H9 (cell line): ENCODE data around the gene NHSL1. TPM values are rescaled to one million over a fixed set of nuclear protein-coding genes. Genes with fewer than 3 reads are reported as not detected.

Experiments used
- DNase-seq: peaks from one replicate; pipeline ENCODE4 v3.0.0-alpha.2; 2017
- H2AFZ ChIP-seq: one replicate; pipeline ENCODE4 v1.6.1; 2013; ENCODE audit warnings: mild to moderate bottlenecking, low read length, control low read depth, moderate library complexity
- H2AK5ac ChIP-seq: 2 replicates; pipeline ENCODE4 v1.6.1; 2013; ENCODE audit warnings: low read length, control low read depth, mixed read lengths; ENCODE audit not compliant: insufficient read length
- H2BK120ac ChIP-seq: one replicate; pipeline ENCODE4 v1.6.1; 2013; ENCODE audit warnings: low read depth, mild to moderate bottlenecking, low read length, control low read depth, inconsistent platforms; ENCODE audit not compliant: poor library complexity, severe bottlenecking
- H2BK12ac ChIP-seq: 2 replicates; pipeline ENCODE4 v1.6.1; 2013; ENCODE audit warnings: low read length, control low read depth, mixed read lengths, low read depth; ENCODE audit not compliant: insufficient read length
- H2BK15ac ChIP-seq: 2 replicates; pipeline ENCODE4 v1.6.1; 2013; ENCODE audit warnings: low read depth, low read length, control low read depth
- H2BK20ac ChIP-seq: one replicate; pipeline ENCODE4 v1.6.1; 2013; ENCODE audit warnings: low read depth, mild to moderate bottlenecking, low read length, control low read depth, inconsistent platforms; ENCODE audit not compliant: poor library complexity, severe bottlenecking
- H2BK5ac ChIP-seq: 2 replicates; pipeline ENCODE4 v1.6.1; 2013; ENCODE audit warnings: low read length, control low read depth, mixed read lengths; ENCODE audit not compliant: insufficient read length
- H3K14ac ChIP-seq: 2 replicates; pipeline ENCODE4 v1.6.1; 2013; ENCODE audit warnings: low read length, control low read depth; ENCODE audit not compliant: insufficient read depth
- H3K18ac ChIP-seq: 2 replicates; pipeline ENCODE4 v1.6.1; 2013; ENCODE audit warnings: low read depth, mild to moderate bottlenecking, mixed read lengths, low read length, control low read depth; ENCODE audit not compliant: insufficient read length
- H3K23ac ChIP-seq: 2 replicates; pipeline ENCODE4 v1.6.1; 2013; ENCODE audit warnings: low read length, control low read depth, mixed read lengths, low read depth; ENCODE audit not compliant: insufficient read length
- H3K23me2 ChIP-seq: 2 replicates; pipeline ENCODE4 v1.6.1; 2013; ENCODE audit warnings: low read depth, mild to moderate bottlenecking, mixed read lengths, low read length, control low read depth; ENCODE audit not compliant: insufficient read length, poor library complexity, severe bottlenecking
- H3K27ac ChIP-seq: 2 replicates; pipeline ENCODE4 v1.5.1; 2013; ENCODE audit warnings: low read length, control low read depth, mixed read lengths, low read depth; ENCODE audit not compliant: insufficient read length
- H3K27me3 ChIP-seq: 2 replicates; pipeline ENCODE4 v1.6.1; 2013; ENCODE audit warnings: low read length, control low read depth, inconsistent platforms; ENCODE audit not compliant: insufficient read depth
- H3K4ac ChIP-seq: 2 replicates; pipeline ENCODE4 v1.6.1; 2013; ENCODE audit warnings: low read depth, mild to moderate bottlenecking, control low read depth, inconsistent platforms, low read length, moderate library complexity
- H3K4me1 ChIP-seq: 2 replicates; pipeline ENCODE4 v1.6.1; 2013; ENCODE audit warnings: low read length, control low read depth, inconsistent platforms; ENCODE audit not compliant: insufficient read depth
- H3K4me2 ChIP-seq: 2 replicates; pipeline ENCODE4 v1.6.1; 2013; ENCODE audit warnings: low read length, control low read depth, mixed read lengths; ENCODE audit not compliant: insufficient read length, insufficient read depth
- H3K56ac ChIP-seq: 2 replicates; pipeline ENCODE4 v1.6.1; 2013; ENCODE audit warnings: low read depth, mild to moderate bottlenecking, mixed read lengths, low read length, control low read depth; ENCODE audit not compliant: insufficient read length
- H3K79me1 ChIP-seq: 2 replicates; pipeline ENCODE4 v1.6.1; 2013; ENCODE audit warnings: low read depth, mild to moderate bottlenecking, moderate library complexity, low read length, control low read depth, inconsistent platforms; ENCODE audit not compliant: insufficient read depth, poor library complexity, severe bottlenecking
- H3K79me2 ChIP-seq: 2 replicates; pipeline ENCODE4 v1.6.1; 2013; ENCODE audit warnings: low read length, control low read depth, inconsistent platforms; ENCODE audit not compliant: insufficient read depth
- H3K9ac ChIP-seq: 2 replicates; pipeline ENCODE4 v1.6.1; 2013; ENCODE audit warnings: low read length, control low read depth, mixed read lengths; ENCODE audit not compliant: insufficient read length; ENCODE audit errors: extremely low read depth
- H3K9me3 ChIP-seq: one replicate; pipeline ENCODE4 v1.6.1; 2013; ENCODE audit warnings: low read depth, low read length, inconsistent platforms; ENCODE audit not compliant: control insufficient read depth
- H3T11ph ChIP-seq: one replicate; pipeline ENCODE4 v1.6.1; 2013; ENCODE audit warnings: mild to moderate bottlenecking, low read length, control low read depth, inconsistent platforms
- H4K20me1 ChIP-seq: one replicate; pipeline ENCODE4 v1.6.1; 2013; ENCODE audit not compliant: control insufficient read depth, insufficient read length, insufficient read depth
- H4K5ac ChIP-seq: 2 replicates; pipeline ENCODE4 v1.6.1; 2013; ENCODE audit warnings: low read depth, mild to moderate bottlenecking, mixed read lengths, low read length, control low read depth; ENCODE audit not compliant: insufficient read length
- H4K8ac ChIP-seq: replicated peaks from 2 replicates; pipeline ENCODE4 v1.6.1; 2013; ENCODE audit warnings: low read length, control low read depth, mixed read lengths, low read depth; ENCODE audit not compliant: insufficient read length
- H4K91ac ChIP-seq: 2 replicates; pipeline ENCODE4 v1.6.1; 2013; ENCODE audit warnings: low read depth, mild to moderate bottlenecking, moderate library complexity, mixed read lengths, low read length, control low read depth; ENCODE audit not compliant: insufficient read length
- H3K27ac Mint-ChIP-seq, 3 experiments: 2 replicates in 2 of 3; 3 replicates in 1 of 3; pipeline ENCODE4 v1.8.0; 2020 to 2021; ENCODE audit warnings: mixed read lengths in 3 of 3, mild to moderate bottlenecking in 1 of 3, moderate library complexity in 1 of 3
- H3K27me3 Mint-ChIP-seq: 2 replicates; pipeline ENCODE4 v1.8.0; 2021; ENCODE audit warnings: low read depth, mild to moderate bottlenecking, moderate library complexity, mixed read lengths
- H3K36me3 Mint-ChIP-seq, 3 experiments: 2 replicates in 2 of 3; 3 replicates in 1 of 3; pipeline ENCODE4 v1.8.0; 2020 to 2021; ENCODE audit warnings: low read depth in 3 of 3, mixed read lengths in 3 of 3; ENCODE audit not compliant: insufficient read depth in 1 of 3
- H3K4me1 Mint-ChIP-seq, 2 experiments: 2 replicates each; pipeline ENCODE4 v1.8.0; 2020; ENCODE audit warnings: mixed read lengths in 2 of 2
- H3K4me3 Mint-ChIP-seq, 2 experiments: 2 replicates in 1 of 2; 3 replicates in 1 of 2; pipeline ENCODE4 v1.8.0; 2020 to 2021; ENCODE audit warnings: mild to moderate bottlenecking in 2 of 2, mixed read lengths in 2 of 2, moderate library complexity in 1 of 2
- H3K9me3 Mint-ChIP-seq, 2 experiments: 2 replicates in 1 of 2; 3 replicates in 1 of 2; pipeline ENCODE4 v1.8.0; 2020; ENCODE audit warnings: mild to moderate bottlenecking in 2 of 2, mixed read lengths in 2 of 2, moderate library complexity in 1 of 2
- CTCF ChIP-seq: fragments of 200-600 bp; sonication (generic); conservative IDR thresholded peaks from 3 replicates; pipeline ENCODE4 v1.8.0; 2021; ENCODE audit warnings: antibody characterized with exemption, mild to moderate bottlenecking
- WGBS: extraction: QIAGEN DNeasy Blood & Tissue Kit; methylation state at CpG from one replicate; pipeline ENCODE4 v1.1.7; 2013; ENCODE audit warnings: missing lambda C conversion rate, low lambda C conversion rate, mixed read lengths; ENCODE audit not compliant: insufficient read length; ENCODE audit errors: extremely low coverage; 5-methylcytosine and 5-hydroxymethylcytosine counted together
- total RNA-seq: library from RNA; stranded (reverse); gene quantifications from 2 replicates; pipeline ENCODE4 v1.2.1, GENCODE V29; 2021

Gene NHSL1
- total RNA-seq, 1 experiment from 2014 or later: 28.7 TPM

- Histone ChIP-seq H4K5ac (no peak overlapping the region), H2AFZ (no peak overlapping the region), H4K8ac (no peak overlapping the region), H3K4me1 (no peaks in the 10 kb centered on the region), H3K4ac (no peak overlapping the region), H2BK15ac (no peak overlapping the region), H3T11ph (no peak overlapping the region), H4K20me1 (no peaks in the 10 kb centered on the region), H2BK5ac (no peak overlapping the region), H3K27me3 (no peaks in the 10 kb centered on the region), H3K9ac (no peak overlapping the region), H4K91ac (no peak overlapping the region), H3K23ac (no peak overlapping the region), H3K9me3 (no peaks in the 10 kb centered on the region), H3K14ac (no peak overlapping the region), H3K79me1 (peaks cover 6% of the 10 kb centered on the region), H2AK5ac (no peak overlapping the region), H2BK20ac (no peak overlapping the region), H3K23me2 (no peaks in the 10 kb centered on the region), H3K56ac (no peak overlapping the region), H3K18ac (no peak overlapping the region), H2BK12ac (no peak overlapping the region), H3K4me2 (no peak overlapping the region), H3K79me2 (0 out of 2 replicates have a peak, but pooled peaks cover 4% of the 10 kb centered on the region), H3K27ac (no peak overlapping the region), H2BK120ac (no peak overlapping the region)
- no peaks in the 10 kb centered on the region for H3K9me3 Mint-ChIP-seq
- no peaks in the 10 kb centered on the region for H3K27me3 Mint-ChIP-seq
- H3K4me1 Mint-ChIP-seq: peaks cover 24 to 35% of the 10 kb centered on the region in 2 experiments
- no peak for TF ChIP-seq CTCF
- WGBS: no CpG with 5 or more reads among the region's 4 CpGs
- no peak overlapping the region; a peak in 1 of 7 replicates for H3K27ac Mint-ChIP-seq
- H3K36me3 Mint-ChIP-seq: peaks cover 0 to 5% (median 4%) of the 10 kb centered on the region in 3 experiments; a peak in 3 of 7 replicates
- DNase-seq: no peak
- H3K4me3 Mint-ChIP-seq: no peak overlapping the region
Measured at GRCh38 chr6:138477913-138478539, 21.3 kb downstream of the NHSL1 start.
